Measurements from ENCODE around the gene WDCP. TPM values are rescaled to one million over a fixed set of nuclear protein-coding genes. Genes with fewer than 3 reads are reported as not detected.

The WDCP gene
- total RNA-seq, 2 donors from 2014 or later, result 2.7 to 3.6 TPM

- peaks cover 18% of the 10 kb centered on the region for H3K36me3 ChIP-seq
- TF ChIP-seq, protein P1, sequence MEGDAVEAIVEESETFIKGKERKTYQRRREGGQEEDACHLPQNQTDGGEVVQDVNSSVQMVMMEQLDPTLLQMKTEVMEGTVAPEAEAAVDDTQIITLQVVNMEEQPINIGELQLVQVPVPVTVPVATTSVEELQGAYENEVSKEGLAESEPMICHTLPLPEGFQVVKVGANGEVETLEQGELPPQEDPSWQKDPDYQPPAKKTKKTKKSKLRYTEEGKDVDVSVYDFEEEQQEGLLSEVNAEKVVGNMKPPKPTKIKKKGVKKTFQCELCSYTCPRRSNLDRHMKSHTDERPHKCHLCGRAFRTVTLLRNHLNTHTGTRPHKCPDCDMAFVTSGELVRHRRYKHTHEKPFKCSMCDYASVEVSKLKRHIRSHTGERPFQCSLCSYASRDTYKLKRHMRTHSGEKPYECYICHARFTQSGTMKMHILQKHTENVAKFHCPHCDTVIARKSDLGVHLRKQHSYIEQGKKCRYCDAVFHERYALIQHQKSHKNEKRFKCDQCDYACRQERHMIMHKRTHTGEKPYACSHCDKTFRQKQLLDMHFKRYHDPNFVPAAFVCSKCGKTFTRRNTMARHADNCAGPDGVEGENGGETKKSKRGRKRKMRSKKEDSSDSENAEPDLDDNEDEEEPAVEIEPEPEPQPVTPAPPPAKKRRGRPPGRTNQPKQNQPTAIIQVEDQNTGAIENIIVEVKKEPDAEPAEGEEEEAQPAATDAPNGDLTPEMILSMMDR (IDR thresholded peaks at IDR 0.05), result no peak
- H3K4me1 ChIP-seq, result peaks cover 0 to 25% of the 10 kb centered on the region in 2 donors
- peak overlapping the region in 1 of 2 donors; percentile 90 for H3K27ac ChIP-seq
- DNase-seq (ENCODE audit: low spot score), result no peak
- no peaks in the 10 kb centered on the region for H3K9me3 ChIP-seq
- peak overlapping the region in 1 of 2 donors; percentile 73 for H3K4me3 ChIP-seq
- H3K27me3 ChIP-seq, result no peaks in the 10 kb centered on the region
Measured at GRCh38 chr2:24077879-24078278, 30.7 kb upstream of the WDCP start.

DNA sequence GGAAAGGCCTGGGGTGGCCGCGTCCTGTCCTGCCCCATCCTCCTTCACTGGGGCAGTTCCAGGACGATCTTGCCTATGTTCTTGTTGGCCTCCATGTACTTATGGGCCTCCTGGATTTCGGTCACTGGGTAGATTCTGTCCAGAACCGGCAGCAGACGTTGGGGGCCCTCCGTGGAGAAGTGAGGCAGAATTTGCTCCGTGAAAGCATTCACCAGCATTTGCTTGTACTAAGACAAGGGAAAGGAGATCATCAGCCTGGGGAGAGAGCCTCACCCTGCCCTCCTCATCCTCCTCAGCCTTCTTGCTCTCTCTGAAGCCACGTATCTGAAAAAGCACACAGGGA, 30.3 kb upstream of the WDCP start:
- no peak for DNase-seq (ENCODE audit: low spot score)
- H3K36me3 ChIP-seq, result peaks cover 21% of the 10 kb centered on the region

GRCh38 chr2:24076849-24077534, 29.8 kb upstream of the WDCP start:
- Histone ChIP-seq H3K4me1 (peaks cover 0 to 23% of the 10 kb centered on the region in 2 donors), H3K9me3 (no peaks in the 10 kb centered on the region), H3K4me3 (peak overlapping the region; percentile 73 to 74), H3K36me3 (peaks cover 20% of the 10 kb centered on the region), H3K27ac (peak overlapping the region; percentile 87 to 90), H3K27me3 (no peaks in the 10 kb centered on the region)
- TF ChIP-seq, protein P1 (IDR thresholded peaks at IDR 0.05), result no peak
- no peak for DNase-seq (ENCODE audit: low spot score)

More for the DNA sequence above, 30.3 kb upstream of the WDCP start:
- peak overlapping the region; percentile 87 to 90 for H3K27ac ChIP-seq
- TF ChIP-seq, protein P1 (IDR thresholded peaks at IDR 0.05), result no peak
- peaks cover 0 to 23% of the 10 kb centered on the region in 2 donors for H3K4me1 ChIP-seq
- no peaks in the 10 kb centered on the region for H3K9me3 ChIP-seq
- H3K27me3 ChIP-seq, result no peaks in the 10 kb centered on the region
- peak overlapping the region; percentile 73 to 74 for H3K4me3 ChIP-seq

DNA sequence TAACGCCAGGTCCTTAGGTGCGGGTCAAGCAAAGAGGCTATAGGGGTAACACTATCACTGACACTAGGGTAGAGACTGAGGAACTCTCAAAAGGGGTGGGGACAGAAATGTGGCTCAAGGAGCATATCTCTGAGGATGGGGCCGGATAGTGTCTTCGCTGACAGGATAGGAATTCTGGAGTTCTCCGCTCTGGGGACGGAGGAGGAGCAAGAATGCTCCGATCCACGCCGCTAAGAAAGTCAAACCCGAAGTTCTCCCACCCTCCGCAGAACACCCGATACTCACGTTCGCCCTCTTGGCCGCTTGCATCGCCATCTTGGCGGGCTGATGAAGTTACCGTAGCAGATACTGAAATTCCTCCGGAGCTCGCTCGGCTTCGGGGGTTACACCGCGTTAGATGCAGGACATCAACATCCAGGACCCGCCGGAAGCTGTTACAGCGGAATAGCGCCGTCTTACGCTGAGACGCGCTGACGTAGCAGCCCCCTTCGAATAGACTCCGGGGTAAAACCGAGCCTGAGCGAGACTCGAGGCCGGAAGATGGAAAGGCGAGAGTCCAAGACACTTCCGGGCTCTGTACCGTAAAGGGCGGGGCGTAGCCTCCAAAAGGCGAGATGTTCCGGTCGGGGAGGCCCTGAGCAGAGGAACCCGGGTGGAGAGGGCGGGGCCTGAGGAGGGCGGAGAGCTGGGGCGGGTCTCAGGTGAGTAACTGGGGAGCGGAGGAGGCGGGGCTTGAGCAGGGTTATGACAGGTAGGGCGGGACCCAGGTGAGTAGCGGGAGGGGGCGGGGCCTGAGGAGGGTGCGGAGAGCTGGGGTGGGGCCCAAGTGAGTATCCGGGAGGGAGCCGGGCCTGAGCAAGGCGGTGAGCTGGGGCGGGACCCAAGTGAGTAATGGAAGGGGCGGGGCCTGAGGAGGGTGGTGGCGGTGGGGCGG, 29.0 kb upstream of the WDCP start, which contains the start of gene SF3B6:
Gene SF3B6 (minus strand): TSS at position 412 of the 934 bp plus-strand sequence. CDS start 97 bp downstream, at position 315.
- H3K36me3 ChIP-seq, result peaks cover 18% of the 10 kb centered on the region
- TF ChIP-seq, protein P1 (IDR thresholded peaks at IDR 0.05), result no peak
- DNase-seq (ENCODE audit: low spot score), result peak; percentile 97

GRCh38 chr2:24075259-24075658, 28.1 kb upstream of the WDCP start:
- H3K27me3 ChIP-seq, result no peaks in the 10 kb centered on the region
- peak overlapping the region; percentile 73 to 74 for H3K4me3 ChIP-seq
- TF ChIP-seq, protein P1 (IDR thresholded peaks at IDR 0.05), result no peak
- H3K36me3 ChIP-seq, result peaks cover 18% of the 10 kb centered on the region
- no peaks in the 10 kb centered on the region for H3K9me3 ChIP-seq
- DNase-seq (ENCODE audit: low spot score), result no peak
- peaks cover 0 to 23% of the 10 kb centered on the region in 2 donors for H3K4me1 ChIP-seq
- peak overlapping the region; percentile 87 to 90 for H3K27ac ChIP-seq

More for the DNA sequence above, 29.0 kb upstream of the WDCP start, which contains the start of gene SF3B6:
- Histone ChIP-seq H3K27ac (peak within 1 kb of the TSS; percentile 87 to 90), H3K4me1 (peaks cover 0 to 23% of the 10 kb centered on the region in 2 donors), H3K9me3 (no peaks in the 10 kb centered on the region), H3K4me3 (peak within 1 kb of the TSS; percentile 73 to 74), H3K27me3 (no peaks in the 10 kb centered on the region)

All from right atrium auricular region (tissue), 2 donors.